IMR-90 (cell line): ENCODE measurements around the gene TFEB. TPM values are rescaled to one million over a fixed set of nuclear protein-coding genes. Genes with fewer than 3 reads are reported as not detected.

ENCODE experiments used
- ATAC-seq: fragments of 200-7000 bp; cut with Tn5 transposase; 2 replicates; pipeline ENCODE4 v1.9.1; 2020; ENCODE audit warnings: low read depth, mild to moderate bottlenecking, moderate library complexity
- BruUV-seq: library from RNA; stranded (reverse); fragments of 400-500 nt; replicated peaks from 2 replicates; lab custom pipeline; 2021; lab: Mats Ljungman, UMichigan
- CTCF ChIA-PET: fragments of 300-600 bp; formaldehyde crosslinking; extraction: SDS; loops from one replicate; lab custom pipeline; 2021; ENCODE audit warnings: antibody characterized with exemption; lab: Yijun Ruan, JAX
- POLR2A ChIA-PET: fragments of 300-600 bp; sonication (Branson Sonifier 250); formaldehyde crosslinking; loops from one replicate; lab custom pipeline; 2022; ENCODE audit warnings: antibody characterized with exemption; ENCODE audit not compliant: unreplicated experiment; lab: Charles Lee
- DNase-seq: peaks from one replicate; pipeline ENCODE4 v3.0.0; 2013
- H2AFZ ChIP-seq: replicated peaks from 2 replicates; pipeline ENCODE3; 2013; ENCODE audit warnings: low read length, mild to moderate bottlenecking; ENCODE audit not compliant: poor library complexity
- H2AK5ac ChIP-seq: 2 replicates; pipeline ENCODE4 v1.6.1; 2013; ENCODE audit warnings: low read depth, low read length, inconsistent platforms
- H2AK9ac ChIP-seq: replicated peaks from 2 replicates; pipeline ENCODE3; 2013; ENCODE audit warnings: mild to moderate bottlenecking, low read depth, low read length, moderate library complexity; ENCODE audit not compliant: poor library complexity
- H2BK120ac ChIP-seq: 2 replicates; pipeline ENCODE4 v1.6.1; 2013; ENCODE audit warnings: low read depth, low read length, inconsistent platforms
- H2BK15ac ChIP-seq: 3 replicates; pipeline ENCODE4 v1.6.1; 2013; ENCODE audit warnings: low read depth, low read length, inconsistent platforms
- H2BK20ac ChIP-seq: 2 replicates; pipeline ENCODE4 v1.6.1; 2013; ENCODE audit warnings: low read depth, mild to moderate bottlenecking, inconsistent platforms, low read length, moderate library complexity
- H2BK5ac ChIP-seq: 2 replicates; pipeline ENCODE4 v1.6.1; 2013; ENCODE audit warnings: mild to moderate bottlenecking, low read depth, low read length, inconsistent platforms; ENCODE audit not compliant: poor library complexity, severe bottlenecking
- H3K14ac ChIP-seq: replicated peaks from 2 replicates; pipeline ENCODE4 v1.6.1; 2013; ENCODE audit warnings: low read depth, low read length, inconsistent platforms
- H3K18ac ChIP-seq: 2 replicates; pipeline ENCODE4 v1.6.1; 2013; ENCODE audit warnings: low read depth, low read length, control low read depth
- H3K23ac ChIP-seq: 2 replicates; pipeline ENCODE4 v1.6.1; 2013; ENCODE audit warnings: low read depth, low read length, inconsistent platforms
- H3K27ac ChIP-seq: 2 replicates; pipeline ENCODE4 v1.5.1; 2013; ENCODE audit warnings: mild to moderate bottlenecking, control low read depth, low read length; ENCODE audit not compliant: insufficient read depth
- H3K27me3 ChIP-seq: 2 replicates; pipeline ENCODE4 v1.6.1; 2013; ENCODE audit warnings: low read length; ENCODE audit not compliant: control insufficient read depth, insufficient read depth
- H3K36me3 ChIP-seq: 2 replicates; pipeline ENCODE4 v1.6.1; 2013; ENCODE audit warnings: low read length, mixed read lengths; ENCODE audit not compliant: control insufficient read depth, insufficient read depth
- H3K4ac ChIP-seq: 2 replicates; pipeline ENCODE4 v1.6.1; 2013; ENCODE audit warnings: low read depth, low read length, inconsistent platforms
- H3K4me1 ChIP-seq: 2 replicates; pipeline ENCODE4 v1.6.1; 2013; ENCODE audit warnings: low read length, mixed read lengths; ENCODE audit not compliant: control insufficient read depth, insufficient read depth
- H3K4me2 ChIP-seq: 2 replicates; pipeline ENCODE4 v1.6.1; 2013; ENCODE audit warnings: low read depth, mild to moderate bottlenecking, control low read depth, low read length, moderate library complexity
- H3K4me3 ChIP-seq: 2 replicates; pipeline ENCODE4 v1.5.1; 2013; ENCODE audit warnings: low read depth, mild to moderate bottlenecking, control low read depth, low read length, moderate library complexity; ENCODE audit not compliant: insufficient read depth
- H3K56ac ChIP-seq: 2 replicates; pipeline ENCODE4 v1.6.1; 2013; ENCODE audit warnings: low read length, inconsistent platforms; ENCODE audit not compliant: insufficient read depth; ENCODE audit errors: extremely low read depth
- H3K79me1 ChIP-seq, 2 experiments: 2 replicates each; pipeline ENCODE4 v1.6.1; 2013; ENCODE audit warnings: low read length in 2 of 2, inconsistent platforms in 1 of 2, low read depth in 1 of 2
- H3K9ac ChIP-seq: 2 replicates; pipeline ENCODE4 v1.6.1; 2013; ENCODE audit warnings: low read depth, low read length, control low read depth
- H3K9me1 ChIP-seq: 2 replicates; pipeline ENCODE4 v1.6.1; 2013; ENCODE audit warnings: low read length, inconsistent platforms; ENCODE audit not compliant: insufficient read depth
- H3K9me3 ChIP-seq: 2 replicates; pipeline ENCODE4 v1.6.1; 2013; ENCODE audit warnings: low read length; ENCODE audit not compliant: control insufficient read depth, insufficient read depth
- H4K20me1 ChIP-seq: 2 replicates; pipeline ENCODE4 v1.6.1; 2013; ENCODE audit warnings: low read length, inconsistent platforms; ENCODE audit not compliant: insufficient read depth
- H4K5ac ChIP-seq: 2 replicates; pipeline ENCODE4 v1.6.1; 2013; ENCODE audit warnings: mild to moderate bottlenecking, low read depth, low read length, control low read depth
- H4K8ac ChIP-seq, 2 experiments: 2 replicates each; pipeline ENCODE4 v1.6.1; 2013; ENCODE audit warnings: low read depth in 2 of 2, low read length in 2 of 2, control low read depth in 1 of 2, inconsistent platforms in 1 of 2
- H4K91ac ChIP-seq: 2 replicates; pipeline ENCODE4 v1.6.1; 2013; ENCODE audit warnings: low read depth, low read length, inconsistent platforms; ENCODE audit not compliant: insufficient read depth
- BHLHE40 ChIP-seq: fragments of 150-350 bp; IDR thresholded peaks from 2 replicates; pipeline ENCODE4 v1.6.1; 2016; ENCODE audit warnings: mild to moderate bottlenecking, low read depth, low read length
- CEBPB ChIP-seq: IDR thresholded peaks from 2 replicates; pipeline ENCODE4 v1.6.1; 2012; ENCODE audit warnings: low read depth, low read length, improper control_type of control experiment
- CHD1 ChIP-seq: IDR thresholded peaks from 2 replicates; pipeline ENCODE4 v1.6.1; 2012; ENCODE audit warnings: low read depth, low read length, improper control_type of control experiment
- MXI1 ChIP-seq: IDR thresholded peaks from 2 replicates; pipeline ENCODE4 v1.6.1; 2012; ENCODE audit warnings: low read depth, mild to moderate bottlenecking, low read length, moderate library complexity, borderline replicate concordance
- POLR2A ChIP-seq: IDR thresholded peaks from 2 replicates; pipeline ENCODE4 v1.6.1; 2012; ENCODE audit warnings: mild to moderate bottlenecking, low read depth, low read length
- RAD21 ChIP-seq: IDR thresholded peaks from 2 replicates; pipeline ENCODE4 v1.6.1; 2012; ENCODE audit warnings: low read length, improper control_type of control experiment
- RCOR1 ChIP-seq: IDR thresholded peaks from 2 replicates; pipeline ENCODE4 v1.6.1; 2012; ENCODE audit warnings: mild to moderate bottlenecking, low read length, improper control_type of control experiment; ENCODE audit not compliant: insufficient replicate concordance
- RFX5 ChIP-seq: IDR thresholded peaks from 2 replicates; pipeline ENCODE4 v1.8.0; 2012; ENCODE audit warnings: low read depth, mild to moderate bottlenecking, low read length, moderate library complexity
- WGBS, 2 experiments: methylation state at CpG; one replicate each; pipeline versions ENCODE4 v1.1.5 to v1.1.7; 2013; ENCODE audit warnings: missing lambda C conversion rate in 2 of 2; ENCODE audit not compliant: insufficient read length in 1 of 2; ENCODE audit errors: extremely low coverage in 2 of 2; 5-methylcytosine and 5-hydroxymethylcytosine counted together
- dilution Hi-C: fragments of 300-500 bp; cut with HindIII; formaldehyde crosslinking; loops from one replicate; pipeline ENCODE4 v1.14.3; 2018; ENCODE audit warnings: low sequenced_read_pairs; ENCODE audit not compliant: unreplicated experiment
- in situ Hi-C: fragments of 300-500 bp; cut with MboI; formaldehyde crosslinking; loops from 3 replicates; pipeline ENCODE4 v1.14.3; 2019; ENCODE audit warnings: low sequenced_read_pairs, inconsistent platforms, mixed read lengths
- intact Hi-C: fragments of 100-400 bp; cut with micrococcal nuclease; formaldehyde crosslinking; loops from 2 replicates; pipeline ENCODE4 v1.10.0; 2022
- polyA plus RNA-seq, 3 experiments: library from polyadenylated mRNA; depleted of rRNA; stranded (reverse); fragments of >200 nt; gene quantifications; 2 replicates each; pipeline ENCODE4 v1.2.3, GENCODE V29; 2012; ENCODE audit warnings: low replicate concordance in 1 of 3
- total RNA-seq: library from RNA; depleted of rRNA; stranded (reverse); fragments of >200 nt; gene quantifications from 2 replicates; pipeline ENCODE4 v1.2.3, GENCODE V29; 2012
- TF ChIP-seq, protein P1 (sequence below): fragments of 150-350 bp; IDR thresholded peaks from 2 replicates; pipeline ENCODE4 v1.6.1; 2016; ENCODE audit warnings: low read depth, mild to moderate bottlenecking, low read length, moderate library complexity, borderline replicate concordance
- TF ChIP-seq, protein P2 (sequence below): fragments of 150-350 bp; IDR thresholded peaks from 2 replicates; pipeline ENCODE4 v1.6.1; 2017; ENCODE audit warnings: mild to moderate bottlenecking, antibody characterized with exemption, low read length, low read depth
- TF ChIP-seq, protein P3 (sequence below): conservative IDR thresholded peaks from 2 replicates; pipeline ENCODE4 v1.5.1; 2012; ENCODE audit warnings: mild to moderate bottlenecking, low read depth, low read length, improper control_type of control experiment

TFEB gene
- total and polyA plus RNA-seq, 2 of the 4 experiments (the other 2 are of a cell fraction): 4.5 to 4.9 TPM

DNA sequence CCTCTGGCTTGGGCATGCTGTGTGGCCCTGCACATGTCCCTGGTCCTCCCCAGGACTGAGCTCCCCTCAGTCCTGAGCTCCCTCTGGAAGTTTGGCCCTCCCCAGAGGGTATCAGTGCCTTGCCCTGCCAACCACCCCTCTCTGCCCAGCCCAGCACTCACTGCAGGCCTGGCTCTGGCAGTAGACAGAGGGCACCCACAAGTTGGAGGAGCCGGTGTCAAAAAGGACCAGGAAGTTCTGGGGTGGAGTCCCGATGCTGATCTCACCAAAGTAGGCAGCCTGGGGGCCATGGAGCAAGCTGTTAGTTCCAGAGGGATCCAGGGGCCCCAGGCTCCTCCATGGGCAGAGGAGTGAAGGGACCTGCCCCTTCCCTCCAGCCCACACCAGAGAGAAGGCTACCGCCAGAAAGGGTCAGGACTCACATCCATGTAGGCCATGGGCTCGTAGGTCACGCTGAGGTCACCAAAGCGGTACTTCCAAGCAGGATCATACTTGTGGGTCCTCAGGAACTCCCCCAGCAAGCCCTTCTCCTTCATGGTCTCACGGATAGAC, 8.9 kb upstream of the TFEB start:
- Histone ChIP-seq H3K18ac (no peak overlapping the region), H2BK120ac (no peak overlapping the region), H2BK20ac (no peak overlapping the region), H2AK5ac (no peak overlapping the region), H3K4me2 (no peak overlapping the region), H3K14ac (no peak overlapping the region), H2BK5ac (no peak overlapping the region), H4K5ac (no peak overlapping the region), H3K27me3 (peaks cover 12% of the 10 kb centered on the region; the same call in 1 of the 2 replicates), H3K9me1 (no peaks in the 10 kb centered on the region), H4K8ac (no peak overlapping the region), H2AFZ (no peak overlapping the region), H2BK15ac (no peak overlapping the region), H3K4ac (no peak overlapping the region), H4K91ac (no peak overlapping the region), H3K56ac (no peak overlapping the region), H3K9me3 (no peaks in the 10 kb centered on the region), H3K27ac (no peak overlapping the region), H3K23ac (no peak overlapping the region), H3K4me1 (no peaks in the 10 kb centered on the region), H3K79me1 (no peaks in the 10 kb centered on the region), H2AK9ac (no peak overlapping the region), H3K36me3 (no peaks in the 10 kb centered on the region), H3K9ac (no peak overlapping the region), H4K20me1 (no peaks in the 10 kb centered on the region), H3K4me3 (no peak overlapping the region)
- BruUV-seq: no TSS peak
- ChIA-PET CTCF (no interaction called here), POLR2A (no interaction called here)
- intact Hi-C loops: no loop called here
- 78% methylated on average over 5 of the region's 7 CpGs; no CpG with 5 or more reads in 1 of the 2 experiments for WGBS, 2 experiments
- no peak for DNase-seq
- no peak for ATAC-seq
- in situ Hi-C loops: no loop called here
- dilution Hi-C loops: no loop called here
- TF ChIP-seq, protein P1, sequence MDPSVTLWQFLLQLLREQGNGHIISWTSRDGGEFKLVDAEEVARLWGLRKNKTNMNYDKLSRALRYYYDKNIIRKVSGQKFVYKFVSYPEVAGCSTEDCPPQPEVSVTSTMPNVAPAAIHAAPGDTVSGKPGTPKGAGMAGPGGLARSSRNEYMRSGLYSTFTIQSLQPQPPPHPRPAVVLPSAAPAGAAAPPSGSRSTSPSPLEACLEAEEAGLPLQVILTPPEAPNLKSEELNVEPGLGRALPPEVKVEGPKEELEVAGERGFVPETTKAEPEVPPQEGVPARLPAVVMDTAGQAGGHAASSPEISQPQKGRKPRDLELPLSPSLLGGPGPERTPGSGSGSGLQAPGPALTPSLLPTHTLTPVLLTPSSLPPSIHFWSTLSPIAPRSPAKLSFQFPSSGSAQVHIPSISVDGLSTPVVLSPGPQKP: no peak
- TF ChIP-seq POLR2A (no peak), RFX5 (no peak), CHD1 (no peak), RCOR1 (no peak), BHLHE40 (no peak), MXI1 (no peak), RAD21 (no peak), CEBPB (no peak)
- TF ChIP-seq, protein P2, sequence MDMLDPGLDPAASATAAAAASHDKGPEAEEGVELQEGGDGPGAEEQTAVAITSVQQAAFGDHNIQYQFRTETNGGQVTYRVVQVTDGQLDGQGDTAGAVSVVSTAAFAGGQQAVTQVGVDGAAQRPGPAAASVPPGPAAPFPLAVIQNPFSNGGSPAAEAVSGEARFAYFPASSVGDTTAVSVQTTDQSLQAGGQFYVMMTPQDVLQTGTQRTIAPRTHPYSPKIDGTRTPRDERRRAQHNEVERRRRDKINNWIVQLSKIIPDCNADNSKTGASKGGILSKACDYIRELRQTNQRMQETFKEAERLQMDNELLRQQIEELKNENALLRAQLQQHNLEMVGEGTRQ: no peak
- TF ChIP-seq, protein P3, sequence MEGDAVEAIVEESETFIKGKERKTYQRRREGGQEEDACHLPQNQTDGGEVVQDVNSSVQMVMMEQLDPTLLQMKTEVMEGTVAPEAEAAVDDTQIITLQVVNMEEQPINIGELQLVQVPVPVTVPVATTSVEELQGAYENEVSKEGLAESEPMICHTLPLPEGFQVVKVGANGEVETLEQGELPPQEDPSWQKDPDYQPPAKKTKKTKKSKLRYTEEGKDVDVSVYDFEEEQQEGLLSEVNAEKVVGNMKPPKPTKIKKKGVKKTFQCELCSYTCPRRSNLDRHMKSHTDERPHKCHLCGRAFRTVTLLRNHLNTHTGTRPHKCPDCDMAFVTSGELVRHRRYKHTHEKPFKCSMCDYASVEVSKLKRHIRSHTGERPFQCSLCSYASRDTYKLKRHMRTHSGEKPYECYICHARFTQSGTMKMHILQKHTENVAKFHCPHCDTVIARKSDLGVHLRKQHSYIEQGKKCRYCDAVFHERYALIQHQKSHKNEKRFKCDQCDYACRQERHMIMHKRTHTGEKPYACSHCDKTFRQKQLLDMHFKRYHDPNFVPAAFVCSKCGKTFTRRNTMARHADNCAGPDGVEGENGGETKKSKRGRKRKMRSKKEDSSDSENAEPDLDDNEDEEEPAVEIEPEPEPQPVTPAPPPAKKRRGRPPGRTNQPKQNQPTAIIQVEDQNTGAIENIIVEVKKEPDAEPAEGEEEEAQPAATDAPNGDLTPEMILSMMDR: no peak
